GM19328 (cell line): ENCODE data around the gene CHST9.
"Not testable (repeated sequence)": the region's sequence is repeated elsewhere in the genome, so short reads cannot be mapped to it uniquely, and the experiment has no call there.

Experiments
- ATAC-seq: cut with Tn5 transposase; IDR thresholded peaks from one replicate; pipeline ENCODE4 v1.9.1; 2021; ENCODE audit warnings: mild to moderate bottlenecking, moderate library complexity; ENCODE audit not compliant: unreplicated experiment

The CHST9 gene

GRCh38 chr18:27009293-27009692 is 175.8 kb downstream of the CHST9 start:
- ATAC-seq, result no peak

GRCh38 chr18:27008575-27008974 is 176.5 kb downstream of the CHST9 start:
- ATAC-seq, result no peak

- no peak for ATAC-seq
These were observed 177.2 kb downstream of the CHST9 start for GRCh38 chr18:27007880-27008279.

GRCh38 chr18:27005589-27005988 is 179.5 kb downstream of the CHST9 start:
- ATAC-seq, result peak; percentile 71

- no peak for ATAC-seq
These were observed 180.9 kb downstream of the CHST9 start for GRCh38 chr18:27004056-27004829.

- ATAC-seq, result no peak
These were observed 185.3 kb downstream of the CHST9 start for GRCh38 chr18:26999797-27000196.

GRCh38 chr18:26993568-26993967 is 191.5 kb downstream of the CHST9 start:
- peak; percentile 47 for ATAC-seq

- peak; percentile 69 for ATAC-seq
These were observed 192.2 kb downstream of the CHST9 start for GRCh38 chr18:26992926-26993325.

- no peak for ATAC-seq
These were observed 195.3 kb downstream of the CHST9 start for GRCh38 chr18:26989842-26990241.

GRCh38 chr18:26981360-26982082 is 203.6 kb downstream of the CHST9 start:
- no peak for ATAC-seq

GRCh38 chr18:26978812-26979341 is 206.2 kb downstream of the CHST9 start:
- peak; percentile 99 for ATAC-seq

GRCh38 chr18:26977781-26978180 is 207.3 kb downstream of the CHST9 start:
- ATAC-seq, result no peak

- no peak for ATAC-seq
These were observed 208.9 kb downstream of the CHST9 start for GRCh38 chr18:26976206-26976605.

GRCh38 chr18:26972549-26972948 is 212.6 kb downstream of the CHST9 start:
- ATAC-seq, result not testable (repeated sequence)

- no peak for ATAC-seq
These were observed 213.7 kb downstream of the CHST9 start for GRCh38 chr18:26971409-26971808.

- ATAC-seq, result no peak
These were observed 214.5 kb downstream of the CHST9 start for GRCh38 chr18:26970637-26971036.

GRCh38 chr18:26965206-26965605 is 219.9 kb downstream of the CHST9 start:
- no peak for ATAC-seq

GRCh38 chr18:26963292-26963691 is 221.8 kb downstream of the CHST9 start:
- ATAC-seq, result no peak

GRCh38 chr18:26961839-26962238 is 223.3 kb downstream of the CHST9 start:
- ATAC-seq, result no peak

GRCh38 chr18:26960911-26961310 is 224.2 kb downstream of the CHST9 start:
- ATAC-seq, result no peak

GRCh38 chr18:26956863-26957262 is 228.2 kb downstream of the CHST9 start:
- no peak for ATAC-seq

- ATAC-seq, result no peak
These were observed 236.4 kb downstream of the CHST9 start for GRCh38 chr18:26948703-26949102.
